H1 (cell line): Measurements from ENCODE around the gene ATP6V0E2. TPM values are rescaled to one million over a fixed set of nuclear protein-coding genes. Genes with fewer than 3 reads are reported as not detected.
A peak's percentile ranks its signal among the peaks of the same experiment; 100 is the strongest.

Experiments
- CTCF ChIA-PET: fragments of 300-600 bp; sonication (Branson Sonifier 250); formaldehyde crosslinking; loops from one replicate; lab custom pipeline; 2021; ENCODE audit not compliant: partially characterized antibody; lab: Charles Lee
- POLR2A ChIA-PET: fragments of 300-600 bp; sonication (Branson Sonifier 250); formaldehyde crosslinking; loops from one replicate; lab custom pipeline; 2021; ENCODE audit warnings: inconsistent platforms; ENCODE audit not compliant: partially characterized antibody; lab: Charles Lee
- DNase-seq, 2 experiments: peaks; one replicate each; pipeline versions ENCODE4 v3.0.0 to v3.0.0-alpha.2; 2010 to 2022; ENCODE audit warnings: low spot score in 2 of 2, low read depth in 1 of 2, mixed read lengths in 1 of 2
- FAIRE-seq: peaks from 2 replicates; lab custom pipeline; 2011; peaks lifted over from hg19 to GRCh38; lab: Jason Lieb, UNC
- H2AFZ ChIP-seq: 2 replicates; pipeline ENCODE4 v1.8.1; 2012; ENCODE audit warnings: low read length, inconsistent platforms
- H2AK5ac ChIP-seq: 2 replicates; pipeline ENCODE4 v1.6.1; 2013; ENCODE audit warnings: low read depth, low read length
- H2BK120ac ChIP-seq: replicated peaks from 2 replicates; pipeline ENCODE3; 2013; ENCODE audit warnings: low read depth, low read length, inconsistent platforms
- H2BK12ac ChIP-seq: 2 replicates; pipeline ENCODE4 v1.6.1; 2013; ENCODE audit warnings: low read depth, low read length
- H2BK15ac ChIP-seq: 2 replicates; pipeline ENCODE4 v1.6.1; 2013; ENCODE audit warnings: low read length
- H2BK20ac ChIP-seq: 2 replicates; pipeline ENCODE4 v1.6.1; 2013; ENCODE audit warnings: low read length
- H2BK5ac ChIP-seq: 2 replicates; pipeline ENCODE4 v1.6.1; 2013; ENCODE audit warnings: low read depth, low read length
- H3K14ac ChIP-seq: 2 replicates; pipeline ENCODE4 v1.6.1; 2013; ENCODE audit warnings: inconsistent platforms; ENCODE audit not compliant: insufficient read length
- H3K18ac ChIP-seq: 2 replicates; pipeline ENCODE4 v1.6.1; 2013; ENCODE audit warnings: low read length; ENCODE audit errors: extremely low read depth
- H3K23ac ChIP-seq: 2 replicates; pipeline ENCODE4 v1.6.1; 2013; ENCODE audit warnings: inconsistent platforms; ENCODE audit not compliant: insufficient read length
- H3K23me2 ChIP-seq: 2 replicates; pipeline ENCODE4 v1.6.1; 2013; ENCODE audit warnings: low read depth, low read length
- H3K27ac ChIP-seq: 2 replicates; pipeline ENCODE4 v1.6.1; 2011; ENCODE audit warnings: low read depth, low read length, inconsistent platforms
- H3K27me3 ChIP-seq, 4 experiments: replicated peaks in 1 of 4; 1 replicate in 1 of 4; 2 replicates in 3 of 4; pipeline versions ENCODE4 v1.6.1 to v1.8.1; 2011 to 2013; ENCODE audit warnings: low read length in 3 of 4, mild to moderate bottlenecking in 3 of 4, inconsistent platforms in 2 of 4, mixed read lengths in 2 of 4, moderate library complexity in 1 of 4; ENCODE audit not compliant: control insufficient read depth in 3 of 4, insufficient read depth in 3 of 4; ENCODE audit errors: extremely low read depth in 1 of 4
- H3K36me3 ChIP-seq, 4 experiments: 2 replicates each; pipeline versions ENCODE4 v1.6.1 to v1.8.1; 2011 to 2013; ENCODE audit warnings: mild to moderate bottlenecking in 4 of 4, low read length in 3 of 4, moderate library complexity in 2 of 4, control low read depth in 1 of 4, inconsistent platforms in 1 of 4; ENCODE audit not compliant: insufficient read depth in 4 of 4, control insufficient read depth in 2 of 4
- H3K4ac ChIP-seq: replicated peaks from 2 replicates; pipeline ENCODE3; 2013; ENCODE audit warnings: low read length, low read depth, mixed read lengths, inconsistent platforms; ENCODE audit not compliant: insufficient read length
- H3K4me1 ChIP-seq, 4 experiments: replicated peaks in 1 of 4; 1 replicate in 1 of 4; 2 replicates in 3 of 4; pipeline versions ENCODE4 v1.6.1 to v1.8.1; 2011 to 2013; ENCODE audit warnings: low read length in 3 of 4, inconsistent platforms in 2 of 4, mixed read lengths in 1 of 4; ENCODE audit not compliant: insufficient read depth in 4 of 4, control insufficient read depth in 3 of 4
- H3K4me2 ChIP-seq, 2 experiments: 2 replicates each; pipeline versions ENCODE4 v1.6.1 to v1.8.1; 2011 to 2013; ENCODE audit warnings: low read depth in 2 of 2, low read length in 2 of 2, control low read depth in 1 of 2, inconsistent platforms in 1 of 2, mild to moderate bottlenecking in 1 of 2; ENCODE audit not compliant: insufficient read depth in 1 of 2
- H3K4me3 ChIP-seq, 4 experiments: fragments of 200-600, 300-600 bp in 1 of 4; sonication (generic), shearing (Covaris generic), sonication (Bioruptor Twin) in 1 of 4; 2 replicates each; pipeline versions ENCODE4 v1.5.1 to v1.8.1; 2011 to 2016; ENCODE audit warnings: low read length in 4 of 4, low read depth in 3 of 4, control low read depth in 2 of 4, inconsistent platforms in 2 of 4, mild to moderate bottlenecking in 2 of 4, mixed read lengths in 1 of 4, moderate library complexity in 1 of 4; ENCODE audit not compliant: insufficient read depth in 2 of 4; ENCODE audit errors: extremely low read depth in 1 of 4
- H3K56ac ChIP-seq: replicated peaks from 2 replicates; pipeline ENCODE3; 2013; ENCODE audit warnings: low read depth, mild to moderate bottlenecking, mixed read lengths, low read length, inconsistent platforms; ENCODE audit not compliant: insufficient read length
- H3K79me1 ChIP-seq: 2 replicates; pipeline ENCODE4 v1.6.1; 2013; ENCODE audit warnings: low read depth, low read length, control low read depth
- H3K79me2 ChIP-seq, 2 experiments: 2 replicates each; pipeline versions ENCODE4 v1.6.1 to v1.8.1; 2012 to 2013; ENCODE audit warnings: low read length in 2 of 2, mild to moderate bottlenecking in 2 of 2, inconsistent platforms in 1 of 2; ENCODE audit not compliant: insufficient read depth in 2 of 2, control insufficient read depth in 1 of 2
- H3K9ac ChIP-seq, 4 experiments: replicated peaks in 1 of 4; 1 replicate in 1 of 4; 2 replicates in 3 of 4; pipeline versions ENCODE4 v1.6.1 to v1.8.1; 2011 to 2013; ENCODE audit warnings: low read depth in 3 of 4, low read length in 3 of 4, control low read depth in 2 of 4, mild to moderate bottlenecking in 2 of 4, moderate library complexity in 2 of 4, inconsistent platforms in 1 of 4; ENCODE audit errors: extremely low read depth in 1 of 4
- H3K9me3 ChIP-seq, 2 experiments: 2 replicates each; pipeline versions ENCODE4 v1.6.1 to v1.8.1; 2012 to 2013; ENCODE audit warnings: mild to moderate bottlenecking in 2 of 2, moderate library complexity in 2 of 2, control low read depth in 1 of 2, inconsistent platforms in 1 of 2, low read depth in 1 of 2, low read length in 1 of 2, mixed read lengths in 1 of 2; ENCODE audit not compliant: insufficient read depth in 2 of 2
- H4K20me1 ChIP-seq, 2 experiments: replicated peaks in 1 of 2; 2 replicates each; pipeline versions ENCODE3 to v1.8.1; 2011 to 2013; ENCODE audit warnings: inconsistent platforms in 2 of 2, low read length in 2 of 2, mild to moderate bottlenecking in 1 of 2; ENCODE audit not compliant: insufficient read depth in 2 of 2, control insufficient read depth in 1 of 2
- H4K5ac ChIP-seq: 2 replicates; pipeline ENCODE4 v1.6.1; 2013; ENCODE audit warnings: low read length, low read depth, mixed read lengths, inconsistent platforms; ENCODE audit not compliant: insufficient read length
- H4K8ac ChIP-seq: 2 replicates; pipeline ENCODE4 v1.8.0; 2013; ENCODE audit warnings: mild to moderate bottlenecking, moderate library complexity, low read length, inconsistent platforms; ENCODE audit not compliant: insufficient read depth; ENCODE audit errors: extremely low read depth
- H4K91ac ChIP-seq: replicated peaks from 2 replicates; pipeline ENCODE3; 2013; ENCODE audit warnings: low read length, mixed read lengths, inconsistent platforms; ENCODE audit not compliant: insufficient read length
- ATF3 ChIP-seq: IDR thresholded peaks from 2 replicates; pipeline ENCODE4 v1.6.1; 2011; ENCODE audit warnings: low read depth, mild to moderate bottlenecking, low read length; ENCODE audit not compliant: insufficient read depth
- CTBP2 ChIP-seq: IDR thresholded peaks from 2 replicates; pipeline ENCODE4 v1.7.0; 2011; ENCODE audit warnings: borderline replicate concordance, mild to moderate bottlenecking, moderate library complexity, mixed read lengths, low read length; ENCODE audit not compliant: insufficient read depth, insufficient read length
- E2F6 ChIP-seq: IDR thresholded peaks from 2 replicates; pipeline ENCODE4 v1.6.1; 2012; ENCODE audit warnings: inconsistent platforms
- MAX ChIP-seq: IDR thresholded peaks from 2 replicates; pipeline ENCODE4 v1.6.1; 2012; ENCODE audit warnings: inconsistent platforms
- TCF12 ChIP-seq: IDR thresholded peaks from 2 replicates; pipeline ENCODE4 v1.6.1; 2011; ENCODE audit warnings: low read depth, mild to moderate bottlenecking, low read length
- USF2 ChIP-seq: IDR thresholded peaks from 2 replicates; pipeline ENCODE4 v1.6.1; 2011; ENCODE audit warnings: low read length, improper control_type of control experiment
- WGBS, 2 experiments: shearing (Covaris generic) in 1 of 2; methylation state at CpG; one replicate each; pipeline versions ENCODE4 v1.1.6 to v1.1.7; 2013 to 2015; ENCODE audit warnings: low lambda C conversion rate in 2 of 2, mixed read lengths in 2 of 2, inconsistent platforms in 1 of 2, low coverage in 1 of 2, missing lambda C conversion rate in 1 of 2; ENCODE audit not compliant: insufficient replicate concordance in 2 of 2, insufficient coverage in 1 of 2, insufficient read length in 1 of 2; ENCODE audit errors: extremely low coverage in 1 of 2, missing lambda C conversion rate in 1 of 2; 5-methylcytosine and 5-hydroxymethylcytosine counted together
- polyA plus RNA-seq, 7 experiments: library from polyadenylated mRNA; depleted of rRNA in 3 of 7; stranded (reverse) in 5 of 7; unstranded in 2 of 7; fragments of >200 nt in 5 of 7; fragments of 200-250 nt in 2 of 7; gene quantifications; 1 replicate in 5 of 7; 2 replicates in 1 of 7; 4 replicates in 1 of 7; pipeline versions ENCODE4 v1.2.1 to v1.2.3, GENCODE V29; 2011 to 2013; ENCODE audit warnings: missing spikeins in 2 of 7, mixed read lengths in 2 of 7
- total RNA-seq: library from RNA; stranded (reverse); fragmentation: NEBNext Ultra II Directional; extraction: Animal tissue kit (Norgen Biotek cat#: 25700); gene quantifications from 2 replicates; pipeline ENCODE4 v1.2.1, GENCODE V29; 2021

ATP6V0E2 gene
- total and polyA plus RNA-seq, 2 of the 8 experiments (the other 6 are each of a cell fraction or from before 2014, with no cell fraction given): 26.1 to 47.9 TPM

GRCh38 chr7:149854611-149855360 is 19.0 kb upstream of the ATP6V0E2 start:
- CTCF ChIA-PET: interaction anchor here (0.6 to 13.8 kb wide), 8 partner anchors 16 to 65 kb away, joined by 3 to 209 read pairs (median 3); no protein-coding TSS in a partner anchor
- no peak overlapping the region for H3K27ac ChIP-seq
- TF ChIP-seq E2F6 (peak; percentile 34; the same call in 1 of the 2 replicates), ATF3 (0 out of 2 replicates have a peak, but pooled peaks have one; percentile 29), USF2 (peak; percentile 73), CTBP2 (peak; percentile 35), TCF12 (no peak), MAX (peak; percentile 50)

More at GRCh38 chr7:149854611-149855360, 19.0 kb upstream of the ATP6V0E2 start:
- no peaks in the 10 kb centered on the region for H3K27me3 ChIP-seq
- H2AFZ ChIP-seq: no peak overlapping the region
- no peak overlapping the region for H3K14ac ChIP-seq
- H3K9me3 ChIP-seq: no peaks in the 10 kb centered on the region
- POLR2A ChIA-PET: interaction anchor here (0.9 to 1.6 kb wide), 2 partner anchors 16 to 22 kb away, joined by 3 to 5 read pairs; no protein-coding TSS in a partner anchor
- no peak for FAIRE-seq
- peak in 1 of 2 experiments; percentile 62 for DNase-seq
- H2BK15ac ChIP-seq: no peak overlapping the region
- 29% methylated on average over 13 of the region's 13 CpGs; no CpG with 5 or more reads in 1 of the 2 experiments for WGBS, 2 experiments
- no peaks in the 10 kb centered on the region for H3K79me2 ChIP-seq
- no peak overlapping the region for H3K56ac ChIP-seq
- H2AK5ac ChIP-seq: peak overlapping the region; percentile 58; the same call in 1 of the 2 replicates
- H3K23ac ChIP-seq: no peak overlapping the region
- H3K4me2 ChIP-seq: peak overlapping the region; percentile 39 to 72; a peak in 3 of 4 replicates
- peaks cover 6 to 17% (median 11%) of the 10 kb centered on the region in 4 experiments for H3K4me1 ChIP-seq
- no peaks in the 10 kb centered on the region for H4K20me1 ChIP-seq
- peak overlapping the region; percentile 27; the same call in 1 of the 2 replicates for H2BK5ac ChIP-seq
- peak overlapping the region; percentile 84 for H2BK120ac ChIP-seq
- no peak overlapping the region for H3K9ac ChIP-seq
- peak overlapping the region; percentile 52 for H2BK12ac ChIP-seq
- H3K4me3 ChIP-seq: peak overlapping the region in 2 of 4 experiments; percentile 1 to 27; a peak in 1 of 8 replicates
- H3K79me1 ChIP-seq: no peaks in the 10 kb centered on the region
- peak overlapping the region; percentile 17 for H3K4ac ChIP-seq
- no peaks in the 10 kb centered on the region for H3K23me2 ChIP-seq
- H4K8ac ChIP-seq: peak overlapping the region; percentile 45
- peak overlapping the region; percentile 38 for H4K5ac ChIP-seq
- no peaks in the 10 kb centered on the region for H3K36me3 ChIP-seq
- peak overlapping the region; percentile 44; the same call in 1 of the 2 replicates for H3K18ac ChIP-seq
- H4K91ac ChIP-seq: peak overlapping the region; percentile 78
- H2BK20ac ChIP-seq: peak overlapping the region; percentile 82; the same call in 1 of the 2 replicates
